ENCODE results near the gene PFKFB2. TPM values are rescaled to one million over a fixed set of nuclear protein-coding genes. Genes with fewer than 3 reads are reported as not detected.

The PFKFB2 gene
- total and polyA plus RNA-seq, 10 donors = 6.8 to 69.5 (median 23.9) TPM

GRCh38 chr1:207028884-207029650, 24.0 kb upstream of the PFKFB2 start:
- TF ChIP-seq POLR2AphosphoS5 (IDR thresholded peaks at IDR 0.05) = no peak
- TF ChIP-seq POLR2A (IDR thresholded peaks at IDR 0.05) = no peak
- no peak for TF ChIP-seq CTCF (IDR thresholded peaks at IDR 0.05 in 8 of 11, conservative IDR thresholded peaks at IDR 0.05 in 3 of 11)
- no peak overlapping the region for H3K4me3 ChIP-seq
- H3K27ac ChIP-seq = no peak overlapping the region
- peaks cover 0 to 17% (median 0%) of the 10 kb centered on the region in 7 donors for H3K27me3 ChIP-seq (replicated peaks in 1 of 7)
- no peak for DNase-seq
- WGBS, 5 donors = 80 to 92% (median 90%) methylated on average over 2 of the region's 2 CpGs
- intact Hi-C loops (cut with DNase I; ENCODE audit: low total_unique reads) = no loop called here
- H3K9me3 ChIP-seq = no peaks in the 10 kb centered on the region
- H3K36me3 ChIP-seq = no peaks in the 10 kb centered on the region
- H3K4me1 ChIP-seq = peaks cover 6 to 27% (median 18%) of the 10 kb centered on the region in 6 donors

- Histone ChIP-seq H3K4me3 (no peak overlapping the region), H3K27me3 (replicated peaks in 1 of 7) (peaks cover 0 to 17% (median 0%) of the 10 kb centered on the region in 7 donors), H3K9me3 (no peaks in the 10 kb centered on the region), H3K4me1 (peaks cover 6 to 19% (median 14%) of the 10 kb centered on the region in 6 donors), H3K36me3 (no peaks in the 10 kb centered on the region), H3K27ac (no peak overlapping the region)
- no peak for TF ChIP-seq POLR2AphosphoS5 (IDR thresholded peaks at IDR 0.05)
- intact Hi-C loops (cut with DNase I; ENCODE audit: low total_unique reads) = no loop called here
- WGBS, 5 donors = 76 to 86% (median 83%) methylated on average over 5 of the region's 5 CpGs
- no peak for DNase-seq
Observed at GRCh38 chr1:207029701-207030521, 23.2 kb upstream of the PFKFB2 start.

- WGBS, 5 donors = 75 to 88% (median 79%) methylated on average over 5 of the region's 5 CpGs
- peaks cover under 1 to 14% (median 8%) of the 10 kb centered on the region in 6 donors for H3K4me1 ChIP-seq
- H3K27ac ChIP-seq = no peak overlapping the region
- H3K9me3 ChIP-seq = no peaks in the 10 kb centered on the region
- H3K4me3 ChIP-seq = no peak overlapping the region
- intact Hi-C loops (cut with DNase I; ENCODE audit: low total_unique reads) = no loop called here
- TF ChIP-seq POLR2A (IDR thresholded peaks at IDR 0.05) (no peak), CTCF (IDR thresholded peaks at IDR 0.05 in 8 of 11, conservative IDR thresholded peaks at IDR 0.05 in 3 of 11) (no peak), POLR2AphosphoS5 (IDR thresholded peaks at IDR 0.05) (no peak)
- H3K36me3 ChIP-seq = no peaks in the 10 kb centered on the region
- H3K27me3 ChIP-seq (replicated peaks in 1 of 7) = peaks cover 0 to 17% (median 0%) of the 10 kb centered on the region in 7 donors
- DNase-seq = no peak
Observed at GRCh38 chr1:207030522-207031009, 22.5 kb upstream of the PFKFB2 start.

GRCh38 chr1:207031016-207031415, 22.1 kb upstream of the PFKFB2 start:
- H3K27me3 ChIP-seq (replicated peaks in 1 of 7) = peaks cover 0 to 17% (median 0%) of the 10 kb centered on the region in 7 donors
- DNase-seq = no peak
- no peaks in the 10 kb centered on the region for H3K9me3 ChIP-seq
- TF ChIP-seq POLR2A (IDR thresholded peaks at IDR 0.05) (no peak), POLR2AphosphoS5 (IDR thresholded peaks at IDR 0.05) (no peak), CTCF (IDR thresholded peaks at IDR 0.05 in 8 of 11, conservative IDR thresholded peaks at IDR 0.05 in 3 of 11) (no peak)
- peaks cover 0 to 10% (median 3%) of the 10 kb centered on the region in 6 donors for H3K4me1 ChIP-seq
- no peak overlapping the region for H3K4me3 ChIP-seq
- intact Hi-C loops (cut with DNase I; ENCODE audit: low total_unique reads) = no loop called here
- WGBS, 5 donors = 50 to 76% (median 57%) methylated on average over 1 of the region's 1 CpG
- no peaks in the 10 kb centered on the region for H3K36me3 ChIP-seq
- H3K27ac ChIP-seq = no peak overlapping the region

All from spleen (tissue), 11 donors.